HepG2 (cell line): ENCODE results near the gene ZNF214. TPM values are rescaled to one million over a fixed set of nuclear protein-coding genes. Genes with fewer than 3 reads are reported as not detected.

ENCODE experiments used
- ATAC-seq: fragments of 200-7000 bp; cut with Tn5 transposase; 3 replicates; pipeline ENCODE4 v1.9.1; 2020; ENCODE audit warnings: mild to moderate bottlenecking, moderate library complexity
- BruUV-seq: library from RNA; stranded (reverse); fragments of 400-500 nt; replicated peaks from 2 replicates; lab custom pipeline; 2021; lab: Mats Ljungman, UMichigan
- CTCF ChIA-PET: fragments of 300-600 bp; formaldehyde crosslinking; extraction: SDS; loops from one replicate; lab custom pipeline; 2021; ENCODE audit warnings: low total read pairs, inconsistent platforms, low intra/inter-chr PET ratio; lab: Yijun Ruan, JAX
- POLR2A ChIA-PET: fragments of 350-600 bp; sonication (Branson Sonifier 250); formaldehyde crosslinking; loops from one replicate; lab custom pipeline; 2020; ENCODE audit warnings: antibody characterized with exemption, inconsistent platforms; lab: Yijun Ruan, JAX
- DNase-seq: peaks from one replicate; pipeline ENCODE4 v3.0.0-alpha.2; 2015; ENCODE audit warnings: low spot score
- FAIRE-seq: peaks from 3 replicates; lab custom pipeline; 2011; peaks lifted over from hg19 to GRCh38; lab: Jason Lieb, UNC
- H2AFZ ChIP-seq: one replicate; pipeline ENCODE4 v1.6.1; 2011; ENCODE audit warnings: low read length, inconsistent platforms
- H3K27ac ChIP-seq: fragments of 300-600 bp; 3 replicates; pipeline ENCODE4 v1.8.0; 2011; ENCODE audit warnings: mixed run types, mild to moderate bottlenecking, mixed read lengths, low read length, inconsistent platforms; ENCODE audit not compliant: insufficient read depth; ENCODE audit errors: extremely low read length
- H3K27me3 ChIP-seq, 2 experiments: fragments of 200-600 bp in 1 of 2; 2 replicates in 1 of 2; 3 replicates in 1 of 2; pipeline versions ENCODE4 v1.6.0 to v1.8.0; 2011; ENCODE audit warnings: low read length in 2 of 2, mild to moderate bottlenecking in 2 of 2, moderate library complexity in 2 of 2, inconsistent platforms in 1 of 2; ENCODE audit not compliant: insufficient read depth in 2 of 2, control insufficient read depth in 1 of 2
- H3K36me3 ChIP-seq, 2 experiments: fragments of 200-600 bp in 1 of 2; replicated peaks in 1 of 2; 2 replicates in 1 of 2; 3 replicates in 1 of 2; pipeline versions ENCODE4 v1.5.1 to v1.8.0; 2011; ENCODE audit warnings: low read length in 2 of 2, inconsistent platforms in 1 of 2; ENCODE audit not compliant: insufficient read depth in 2 of 2, control insufficient read depth in 1 of 2
- H3K4me1 ChIP-seq: 2 replicates; pipeline ENCODE4 v1.5.1; 2012; ENCODE audit warnings: low read length, inconsistent platforms; ENCODE audit not compliant: insufficient read depth
- H3K4me2 ChIP-seq: 2 replicates; pipeline ENCODE4 v1.6.0; 2011; ENCODE audit warnings: low read depth, low read length, inconsistent platforms
- H3K4me3 ChIP-seq, 3 experiments: fragments of 200-600 bp in 1 of 3; sonication (generic), shearing (Covaris generic) in 1 of 3; replicated peaks in 1 of 3; 2 replicates each; pipeline ENCODE4 v1.5.1; 2011 to 2016; ENCODE audit warnings: low read length in 3 of 3, inconsistent platforms in 2 of 3, low read depth in 2 of 3, mild to moderate bottlenecking in 2 of 3, control low read depth in 1 of 3, mixed read lengths in 1 of 3; ENCODE audit not compliant: insufficient read depth in 1 of 3
- H3K79me2 ChIP-seq: one replicate; pipeline ENCODE4 v1.6.1; 2011; ENCODE audit warnings: low read length, inconsistent platforms; ENCODE audit not compliant: insufficient read depth
- H3K9ac ChIP-seq: 2 replicates; pipeline ENCODE4 v1.6.0; 2011; ENCODE audit warnings: mild to moderate bottlenecking, low read depth, low read length, inconsistent platforms; ENCODE audit not compliant: insufficient read depth
- H3K9me3 ChIP-seq: 2 replicates; pipeline ENCODE4 v1.5.1; 2012; ENCODE audit warnings: mild to moderate bottlenecking, low read length
- H4K20me1 ChIP-seq: 2 replicates; pipeline ENCODE4 v1.6.0; 2011; ENCODE audit warnings: inconsistent platforms, mild to moderate bottlenecking, low read length, moderate library complexity; ENCODE audit not compliant: insufficient read depth
- ADNP ChIP-seq: sonication (generic); formaldehyde crosslinking; IDR thresholded peaks from 2 replicates; pipeline ENCODE4 v1.4.0; 2020; ENCODE audit warnings: missing genetic modification reagents
- FLYWCH1 ChIP-seq: sonication (generic); formaldehyde crosslinking; IDR thresholded peaks from 2 replicates; pipeline ENCODE4 v1.8.1; 2023; ENCODE audit warnings: mild to moderate bottlenecking, missing genetic modification reagents
- ISX ChIP-seq: sonication (generic); formaldehyde crosslinking; conservative IDR thresholded peaks from 2 replicates; pipeline ENCODE4 v1.5.0; 2020; ENCODE audit warnings: missing genetic modification reagents
- KDM6A ChIP-seq: IDR thresholded peaks from 2 replicates; pipeline ENCODE4 v1.6.1; 2016; ENCODE audit warnings: low read depth
- PLRG1 ChIP-seq: fragments of 450-650 bp; conservative IDR thresholded peaks from 2 replicates; pipeline ENCODE4 v1.6.1; 2016
- PPARG ChIP-seq: conservative IDR thresholded peaks from 2 replicates; pipeline ENCODE4 v1.6.1; 2016; ENCODE audit warnings: missing biosample characterization, missing genetic modification reagents
- PRPF4 ChIP-seq: fragments of 200-400 bp; formaldehyde crosslinking; IDR thresholded peaks from 2 replicates; pipeline ENCODE4 v1.6.1; 2016; ENCODE audit warnings: low read length, low read depth; ENCODE audit not compliant: poor library complexity, severe bottlenecking
- REL ChIP-seq: sonication (generic); formaldehyde crosslinking; conservative IDR thresholded peaks from 2 replicates; pipeline ENCODE4 v1.8.0; 2022; ENCODE audit warnings: mild to moderate bottlenecking, missing genetic modification reagents, moderate library complexity
- SAP130 ChIP-seq: IDR thresholded peaks from 2 replicates; pipeline ENCODE4 v1.6.1; 2016; ENCODE audit warnings: low read depth
- ZC3H13 ChIP-seq: sonication (generic); formaldehyde crosslinking; IDR thresholded peaks from 2 replicates; pipeline ENCODE4 v1.8.1; 2023; ENCODE audit warnings: mild to moderate bottlenecking, missing genetic modification reagents, moderate library complexity
- ZNF17 ChIP-seq: sonication (generic); formaldehyde crosslinking; IDR thresholded peaks from 2 replicates; pipeline ENCODE4 v1.5.0; 2020; ENCODE audit warnings: mild to moderate bottlenecking, missing genetic modification reagents
- ZNF292 ChIP-seq: sonication (generic); formaldehyde crosslinking; IDR thresholded peaks from 2 replicates; pipeline ENCODE4 v1.8.1; 2022; ENCODE audit warnings: mild to moderate bottlenecking, low read depth, missing genetic modification reagents, borderline replicate concordance
- ZNF816 ChIP-seq: sonication (generic); formaldehyde crosslinking; IDR thresholded peaks from 2 replicates; pipeline ENCODE4 v1.8.0; 2022; ENCODE audit warnings: missing genetic modification reagents, mild to moderate bottlenecking, borderline replicate concordance
- in situ Hi-C: cut with HindIII; loops from 2 replicates; pipeline ENCODE4 v1.10.0; 2017; ENCODE audit warnings: low pct_unique_long_range_greater_than_20kb; ENCODE audit not compliant: extremely low pct_ligation_motif_present
- intact Hi-C: fragments of 100-400 bp; cut with micrococcal nuclease; formaldehyde crosslinking; loops from one replicate; pipeline ENCODE4 v1.10.0; 2022; ENCODE audit not compliant: unreplicated experiment
- polyA plus RNA-seq, 8 experiments: library from polyadenylated mRNA; depleted of rRNA in 3 of 8; stranded (reverse) in 7 of 8; unstranded in 1 of 8; fragments of >200 nt; fragmentation: Illumina TruSeq in 4 of 8; extraction: Trizol in 4 of 8; gene quantifications; 2 replicates each; pipeline versions ENCODE4 v1.2.1 to v1.2.3, GENCODE V29; 2011 to 2016; ENCODE audit warnings: low read depth in 4 of 8, missing spikeins in 1 of 8, mixed read lengths in 1 of 8; ENCODE audit not compliant: insufficient read depth in 1 of 8
- total RNA-seq, 5 experiments: library from RNA; depleted of rRNA; stranded (reverse); fragments of >200 nt; fragmentation: Illumina TruSeq; extraction: Trizol; gene quantifications; 2 replicates each; pipeline ENCODE4 v1.2.3, GENCODE V29; 2016; ENCODE audit warnings: low read depth in 1 of 5
- TF ChIP-seq, protein P1 (sequence below): sonication (generic); formaldehyde crosslinking; IDR thresholded peaks from 2 replicates; pipeline ENCODE4 v1.4.0; 2020; ENCODE audit warnings: mild to moderate bottlenecking, missing genetic modification reagents
- TF ChIP-seq, protein P2 (sequence below): sonication (generic); formaldehyde crosslinking; IDR thresholded peaks from 2 replicates; pipeline ENCODE4 v1.4.0; 2020; ENCODE audit warnings: missing genetic modification reagents, borderline replicate concordance
- TF ChIP-seq, protein P3 (sequence below): sonication (generic); formaldehyde crosslinking; IDR thresholded peaks from 2 replicates; pipeline ENCODE4 v1.4.0; 2020; ENCODE audit warnings: missing genetic modification reagents
- TF ChIP-seq, protein P4 (sequence below): sonication (generic); formaldehyde crosslinking; IDR thresholded peaks from 2 replicates; pipeline ENCODE4 v1.5.1; 2020; ENCODE audit warnings: mild to moderate bottlenecking, moderate library complexity, missing genetic modification reagents

The ZNF214 gene
- total and polyA plus RNA-seq, 2 of the 13 experiments (the other 11 are each of a cell fraction or from before 2014, with no cell fraction given), result 0.28 to 1.9 TPM

DNA sequence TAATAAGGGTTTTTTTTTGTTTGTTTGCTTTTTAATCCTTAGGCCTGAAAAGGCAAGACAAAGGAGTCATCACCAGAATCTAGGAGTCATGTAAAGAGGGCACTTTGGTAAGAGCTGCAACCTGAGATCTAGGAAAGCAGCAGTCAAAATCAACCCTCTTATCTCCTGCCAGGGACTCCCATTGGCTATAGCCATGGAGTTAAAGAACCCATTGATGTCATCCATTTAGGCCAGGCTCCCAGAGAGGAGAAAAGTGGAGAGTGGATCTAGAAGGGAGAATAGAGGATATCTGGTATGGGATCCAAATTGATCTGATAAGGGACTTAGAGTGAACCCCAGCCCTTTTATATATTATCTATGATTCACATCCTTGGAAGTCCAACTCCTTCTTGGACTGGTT is 58.0 kb downstream of the ZNF214 start:
- no peak for TF ChIP-seq ZNF816 (CRISPR knock-in tag)
- TF ChIP-seq SAP130 (CRISPR knock-in tag), result no peak
- TF ChIP-seq ZNF17 (CRISPR knock-in tag), result no peak
- TF ChIP-seq PLRG1, result no peak
- no peak for TF ChIP-seq ISX
- TF ChIP-seq PPARG (CRISPR knock-in tag), result no peak
- TF ChIP-seq KDM6A (CRISPR knock-in tag), result no peak
- TF ChIP-seq, protein P1, sequence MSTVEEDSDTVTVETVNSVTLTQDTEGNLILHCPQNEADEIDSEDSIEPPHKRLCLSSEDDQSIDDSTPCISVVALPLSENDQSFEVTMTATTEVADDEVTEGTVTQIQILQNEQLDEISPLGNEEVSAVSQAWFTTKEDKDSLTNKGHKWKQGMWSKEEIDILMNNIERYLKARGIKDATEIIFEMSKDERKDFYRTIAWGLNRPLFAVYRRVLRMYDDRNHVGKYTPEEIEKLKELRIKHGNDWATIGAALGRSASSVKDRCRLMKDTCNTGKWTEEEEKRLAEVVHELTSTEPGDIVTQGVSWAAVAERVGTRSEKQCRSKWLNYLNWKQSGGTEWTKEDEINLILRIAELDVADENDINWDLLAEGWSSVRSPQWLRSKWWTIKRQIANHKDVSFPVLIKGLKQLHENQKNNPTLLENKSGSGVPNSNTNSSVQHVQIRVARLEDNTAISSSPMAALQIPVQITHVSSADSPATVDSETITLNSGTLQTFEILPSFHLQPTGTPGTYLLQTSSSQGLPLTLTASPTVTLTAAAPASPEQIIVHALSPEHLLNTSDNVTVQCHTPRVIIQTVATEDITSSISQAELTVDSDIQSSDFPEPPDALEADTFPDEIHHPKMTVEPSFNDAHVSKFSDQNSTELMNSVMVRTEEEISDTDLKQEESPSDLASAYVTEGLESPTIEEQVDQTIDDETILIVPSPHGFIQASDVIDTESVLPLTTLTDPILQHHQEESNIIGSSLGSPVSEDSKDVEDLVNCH (CRISPR knock-in tag), result no peak
- TF ChIP-seq, protein P2, sequence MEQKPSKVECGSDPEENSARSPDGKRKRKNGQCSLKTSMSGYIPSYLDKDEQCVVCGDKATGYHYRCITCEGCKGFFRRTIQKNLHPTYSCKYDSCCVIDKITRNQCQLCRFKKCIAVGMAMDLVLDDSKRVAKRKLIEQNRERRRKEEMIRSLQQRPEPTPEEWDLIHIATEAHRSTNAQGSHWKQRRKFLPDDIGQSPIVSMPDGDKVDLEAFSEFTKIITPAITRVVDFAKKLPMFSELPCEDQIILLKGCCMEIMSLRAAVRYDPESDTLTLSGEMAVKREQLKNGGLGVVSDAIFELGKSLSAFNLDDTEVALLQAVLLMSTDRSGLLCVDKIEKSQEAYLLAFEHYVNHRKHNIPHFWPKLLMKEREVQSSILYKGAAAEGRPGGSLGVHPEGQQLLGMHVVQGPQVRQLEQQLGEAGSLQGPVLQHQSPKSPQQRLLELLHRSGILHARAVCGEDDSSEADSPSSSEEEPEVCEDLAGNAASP, result no peak
- TF ChIP-seq, protein P3, sequence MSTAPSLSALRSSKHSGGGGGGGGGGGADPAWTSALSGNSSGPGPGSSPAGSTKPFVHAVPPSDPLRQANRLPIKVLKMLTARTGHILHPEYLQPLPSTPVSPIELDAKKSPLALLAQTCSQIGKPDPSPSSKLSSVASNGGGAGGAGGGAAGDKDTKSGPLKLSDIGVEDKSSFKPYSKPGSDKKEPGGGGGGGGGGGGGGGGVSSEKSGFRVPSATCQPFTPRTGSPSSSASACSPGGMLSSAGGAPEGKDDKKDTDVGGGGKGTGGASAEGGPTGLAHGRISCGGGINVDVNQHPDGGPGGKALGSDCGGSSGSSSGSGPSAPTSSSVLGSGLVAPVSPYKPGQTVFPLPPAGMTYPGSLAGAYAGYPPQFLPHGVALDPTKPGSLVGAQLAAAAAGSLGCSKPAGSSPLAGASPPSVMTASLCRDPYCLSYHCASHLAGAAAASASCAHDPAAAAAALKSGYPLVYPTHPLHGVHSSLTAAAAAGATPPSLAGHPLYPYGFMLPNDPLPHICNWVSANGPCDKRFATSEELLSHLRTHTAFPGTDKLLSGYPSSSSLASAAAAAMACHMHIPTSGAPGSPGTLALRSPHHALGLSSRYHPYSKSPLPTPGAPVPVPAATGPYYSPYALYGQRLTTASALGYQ (CRISPR knock-in tag), result no peak
- TF ChIP-seq ZC3H13 (CRISPR knock-in tag), result no peak
- no peak for TF ChIP-seq PRPF4
- TF ChIP-seq REL (CRISPR knock-in tag), result no peak
- TF ChIP-seq FLYWCH1, result no peak
- TF ChIP-seq, protein P4, sequence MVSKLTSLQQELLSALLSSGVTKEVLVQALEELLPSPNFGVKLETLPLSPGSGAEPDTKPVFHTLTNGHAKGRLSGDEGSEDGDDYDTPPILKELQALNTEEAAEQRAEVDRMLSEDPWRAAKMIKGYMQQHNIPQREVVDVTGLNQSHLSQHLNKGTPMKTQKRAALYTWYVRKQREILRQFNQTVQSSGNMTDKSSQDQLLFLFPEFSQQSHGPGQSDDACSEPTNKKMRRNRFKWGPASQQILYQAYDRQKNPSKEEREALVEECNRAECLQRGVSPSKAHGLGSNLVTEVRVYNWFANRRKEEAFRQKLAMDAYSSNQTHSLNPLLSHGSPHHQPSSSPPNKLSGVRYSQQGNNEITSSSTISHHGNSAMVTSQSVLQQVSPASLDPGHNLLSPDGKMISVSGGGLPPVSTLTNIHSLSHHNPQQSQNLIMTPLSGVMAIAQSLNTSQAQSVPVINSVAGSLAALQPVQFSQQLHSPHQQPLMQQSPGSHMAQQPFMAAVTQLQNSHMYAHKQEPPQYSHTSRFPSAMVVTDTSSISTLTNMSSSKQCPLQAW, result no peak
- TF ChIP-seq ZNF292, result no peak
- no peak for TF ChIP-seq ADNP (CRISPR knock-in tag)
- Histone ChIP-seq H2AFZ (no peak overlapping the region), H3K36me3 (no peaks in the 10 kb centered on the region), H3K79me2 (no peaks in the 10 kb centered on the region), H3K4me2 (no peak overlapping the region), H3K9me3 (no peaks in the 10 kb centered on the region), H3K4me3 (no peak overlapping the region), H3K27me3 (no peaks in the 10 kb centered on the region), H3K9ac (no peak overlapping the region), H3K27ac (no peak overlapping the region), H4K20me1 (no peaks in the 10 kb centered on the region), H3K4me1 (peaks cover 10% of the 10 kb centered on the region)
- no TSS peak for BruUV-seq
- no peak for FAIRE-seq
- in situ Hi-C loops, result no loop called here
- ChIA-PET CTCF (no interaction called here), POLR2A (no interaction called here)
- intact Hi-C loops, result no loop called here
- DNase-seq, result no peak
- no peak for ATAC-seq
